Naive thymus-derived CD4-positive, alpha-beta T cell (primary cell): ENCODE data around the gene AIPL1. TPM values are rescaled to one million over a fixed set of nuclear protein-coding genes. Genes with fewer than 3 reads are reported as not detected.

ENCODE experiments used
- ATAC-seq: fragments of 150-1000 bp; cut with Tn5 transposase; 2 replicates; pipeline ENCODE4 v1.10.0; 2021; ENCODE audit warnings: mild to moderate bottlenecking, moderate library complexity
- CTCF ChIA-PET: fragments of 350-600 bp; sonication (Branson Sonifier 250); formaldehyde crosslinking; loops from one replicate; lab custom pipeline; 2021; ENCODE audit warnings: antibody characterized with exemption; lab: Charles Lee
- POLR2A ChIA-PET: fragments of 350-600 bp; sonication (Branson Sonifier 250); formaldehyde crosslinking; loops from one replicate; lab custom pipeline; 2021; ENCODE audit warnings: antibody characterized with exemption, inconsistent platforms; lab: Charles Lee
- DNase-seq, 9 donors: peaks; one replicate each; pipeline versions ENCODE4 v3.0.0 to v3.0.0-alpha.2; 2020 to 2022; ENCODE audit warnings: mixed read lengths in 1 of 9
- H3K27ac ChIP-seq: one replicate; pipeline ENCODE4 v1.7.0; 2013; ENCODE audit warnings: mild to moderate bottlenecking, low read depth, low read length, moderate library complexity
- H3K27me3 ChIP-seq, 2 donors: one replicate each; pipeline ENCODE4 v1.7.0; 2013; ENCODE audit warnings: low read length in 2 of 2, mild to moderate bottlenecking in 2 of 2, moderate library complexity in 2 of 2; ENCODE audit not compliant: control insufficient read depth in 2 of 2, insufficient read depth in 2 of 2
- H3K36me3 ChIP-seq, 3 experiments: 1 replicate in 2 of 3; 2 replicates in 1 of 3; pipeline ENCODE4 v1.7.0; 2013; ENCODE audit warnings: low read length in 3 of 3, mild to moderate bottlenecking in 3 of 3, moderate library complexity in 1 of 3; ENCODE audit not compliant: insufficient read depth in 3 of 3, control insufficient read depth in 2 of 3
- H3K4me1 ChIP-seq, 2 donors: one replicate each; pipeline ENCODE4 v1.7.0; 2013; ENCODE audit warnings: low read length in 2 of 2, mild to moderate bottlenecking in 2 of 2, moderate library complexity in 1 of 2; ENCODE audit not compliant: control insufficient read depth in 2 of 2, insufficient read depth in 2 of 2
- H3K4me3 ChIP-seq: 2 replicates; pipeline ENCODE4 v1.7.0; 2013; ENCODE audit warnings: mild to moderate bottlenecking, low read length
- H3K9me3 ChIP-seq, 3 experiments: 1 replicate in 2 of 3; 2 replicates in 1 of 3; pipeline ENCODE4 v1.7.0; 2013; ENCODE audit warnings: low read length in 3 of 3; ENCODE audit not compliant: control insufficient read depth in 2 of 3
- H3K27ac Mint-ChIP-seq, 9 donors: one replicate each; pipeline ENCODE4 v1.8.0; 2020 to 2022; ENCODE audit warnings: mixed read lengths in 9 of 9, mild to moderate bottlenecking in 8 of 9, moderate library complexity in 5 of 9, inconsistent platforms in 2 of 9
- H3K27me3 Mint-ChIP-seq, 5 donors: one replicate each; pipeline ENCODE4 v1.8.0; 2021 to 2022; ENCODE audit warnings: mixed read lengths in 5 of 5, mild to moderate bottlenecking in 1 of 5
- H3K36me3 Mint-ChIP-seq, 5 donors: one replicate each; pipeline ENCODE4 v1.8.0; 2020 to 2022; ENCODE audit warnings: mixed read lengths in 5 of 5, mild to moderate bottlenecking in 3 of 5, inconsistent platforms in 1 of 5
- H3K4me1 Mint-ChIP-seq, 7 donors: one replicate each; pipeline ENCODE4 v1.8.0; 2020 to 2022; ENCODE audit warnings: mixed read lengths in 7 of 7, mild to moderate bottlenecking in 3 of 7, inconsistent platforms in 1 of 7
- H3K4me3 Mint-ChIP-seq, 10 donors: one replicate each; pipeline ENCODE4 v1.8.0; 2020 to 2022; ENCODE audit warnings: mild to moderate bottlenecking in 10 of 10, mixed read lengths in 10 of 10, moderate library complexity in 6 of 10, inconsistent platforms in 2 of 10
- H3K9me3 Mint-ChIP-seq, 11 donors: one replicate each; pipeline ENCODE4 v1.8.0; 2020 to 2022; ENCODE audit warnings: mixed read lengths in 11 of 11, mild to moderate bottlenecking in 4 of 11, inconsistent platforms in 1 of 11, moderate library complexity in 1 of 11
- intact Hi-C, 2 donors: fragments of 100-400 bp; cut with micrococcal nuclease; formaldehyde crosslinking; loops; one replicate each; pipeline ENCODE4 v1.15.1; 2023
- polyA plus RNA-seq, 2 donors: library from polyadenylated mRNA; unstranded; fragments of 300-500 nt; fragmentation: Illumina TruSeq; gene quantifications; one replicate each; pipeline ENCODE4 v1.2.3, GENCODE V29; 2021
- total RNA-seq, 6 experiments: library from RNA in 5 of 6; stranded (reverse) in 5 of 6; gene quantifications; 1 replicate in 5 of 6; 2 replicates in 1 of 6; pipeline ENCODE4 v1.2.3 and lab custom pipeline; 2021 to 2026

Gene AIPL1
- total and polyA plus RNA-seq, 7 experiments from 2014 or later, result not detected

DNA sequence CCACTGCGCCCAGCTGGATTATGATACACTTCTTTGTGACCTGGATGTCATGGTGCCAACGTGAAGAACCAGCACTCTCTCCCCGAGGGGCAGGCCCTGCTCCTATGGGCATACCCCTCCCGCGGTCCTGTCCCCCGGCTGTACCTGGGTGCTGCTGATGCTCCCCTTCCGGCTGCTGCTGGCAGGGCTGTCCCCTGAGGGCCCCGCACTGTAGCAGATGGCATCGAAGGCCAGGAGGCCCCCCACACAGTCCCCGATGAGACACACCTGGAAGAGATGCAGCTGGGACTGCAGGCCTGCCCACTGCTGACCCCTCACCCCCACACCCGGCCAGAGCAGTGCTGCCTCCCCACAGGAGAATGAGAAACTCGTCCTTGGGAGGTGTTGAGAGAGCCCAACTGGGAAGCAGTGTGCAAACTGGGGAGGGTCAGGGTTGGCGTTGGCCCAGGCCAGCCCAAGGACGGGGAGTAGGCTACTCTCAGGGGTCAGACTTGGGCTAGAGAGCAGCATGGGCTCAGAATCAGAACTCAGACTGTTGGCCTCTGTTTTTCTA is 43.0 kb upstream of the AIPL1 start:
- intact Hi-C loops, result no loop called here

DNA sequence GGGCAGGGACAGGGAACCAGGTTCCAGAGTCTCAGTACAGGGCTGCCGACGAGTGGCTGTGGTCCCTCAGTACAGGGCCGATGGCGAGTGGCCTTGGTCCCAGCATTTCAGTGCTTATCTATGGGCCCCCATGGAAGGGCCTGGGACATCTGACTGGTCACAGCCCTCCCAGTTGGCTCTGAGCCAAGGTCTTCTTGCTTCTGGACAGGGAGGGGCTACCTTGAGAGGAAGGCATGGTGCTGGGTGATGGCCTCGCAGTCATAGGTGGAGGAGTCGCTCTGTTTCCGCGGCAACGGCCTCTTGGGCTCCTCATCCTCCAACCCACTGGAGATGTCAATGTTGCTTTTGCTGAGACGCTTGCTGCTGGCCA is 41.9 kb upstream of the AIPL1 start:
- no peaks in the 10 kb centered on the region for H3K27me3 Mint-ChIP-seq
- H3K27me3 ChIP-seq, result no peaks in the 10 kb centered on the region
- no peak for ATAC-seq
- DNase-seq, result no peak
- H3K36me3 Mint-ChIP-seq, result no peaks in the 10 kb centered on the region
- ChIA-PET POLR2A (no interaction called here), CTCF (no interaction called here)
- H3K36me3 ChIP-seq, result no peaks in the 10 kb centered on the region
- no peak overlapping the region for H3K4me3 ChIP-seq
- H3K9me3 Mint-ChIP-seq, result peaks cover 0 to 1% (median 0%) of the 10 kb centered on the region in 11 donors
- H3K4me1 ChIP-seq, result no peaks in the 10 kb centered on the region
- H3K27ac Mint-ChIP-seq, result no peak overlapping the region
- intact Hi-C loops, result no loop called here
- peaks cover 0 to 5% (median 4%) of the 10 kb centered on the region in 7 donors for H3K4me1 Mint-ChIP-seq
- no peak overlapping the region for H3K27ac ChIP-seq
- H3K9me3 ChIP-seq, result no peaks in the 10 kb centered on the region
- H3K4me3 Mint-ChIP-seq, result no peak overlapping the region

More for the DNA sequence above, 43.0 kb upstream of the AIPL1 start:
- Mint-ChIP-seq H3K4me3 (no peak overlapping the region), H3K27me3 (no peaks in the 10 kb centered on the region), H3K4me1 (peaks cover 0 to 4% (median 3%) of the 10 kb centered on the region in 7 donors), H3K36me3 (no peaks in the 10 kb centered on the region), H3K9me3 (no peaks in the 10 kb centered on the region), H3K27ac (no peak overlapping the region)
- CTCF ChIA-PET, result no interaction called here
- Histone ChIP-seq H3K9me3 (no peaks in the 10 kb centered on the region), H3K36me3 (no peaks in the 10 kb centered on the region), H3K27me3 (no peaks in the 10 kb centered on the region), H3K4me3 (no peak overlapping the region), H3K4me1 (no peaks in the 10 kb centered on the region), H3K27ac (no peak overlapping the region)
- DNase-seq (no peak), ATAC-seq (no peak)
- POLR2A ChIA-PET, result no interaction called here

GRCh38 chr17:6476076-6476809 is 41.3 kb upstream of the AIPL1 start:
- peaks cover 0 to 5% (median 4%) of the 10 kb centered on the region in 7 donors for H3K4me1 Mint-ChIP-seq
- no peaks in the 10 kb centered on the region for H3K4me1 ChIP-seq
- H3K27ac Mint-ChIP-seq, result no peak overlapping the region
- POLR2A ChIA-PET, result no interaction called here
- intact Hi-C loops, result no loop called here
- H3K27me3 Mint-ChIP-seq, result no peaks in the 10 kb centered on the region
- no peaks in the 10 kb centered on the region for H3K27me3 ChIP-seq
- H3K36me3 ChIP-seq, result no peaks in the 10 kb centered on the region
- ATAC-seq (no peak), DNase-seq (no peak)
- CTCF ChIA-PET, result no interaction called here
- H3K9me3 Mint-ChIP-seq, result peaks cover 0 to 1% (median 0%) of the 10 kb centered on the region in 11 donors
- H3K9me3 ChIP-seq, result no peaks in the 10 kb centered on the region
- H3K27ac ChIP-seq, result no peak overlapping the region
- no peaks in the 10 kb centered on the region for H3K36me3 Mint-ChIP-seq
- H3K4me3 ChIP-seq, result no peak overlapping the region
- no peak overlapping the region for H3K4me3 Mint-ChIP-seq

- Histone ChIP-seq H3K9me3 (no peaks in the 10 kb centered on the region), H3K36me3 (no peaks in the 10 kb centered on the region), H3K27me3 (no peaks in the 10 kb centered on the region), H3K4me1 (no peaks in the 10 kb centered on the region), H3K27ac (no peak overlapping the region), H3K4me3 (no peak overlapping the region)
- intact Hi-C loops, result no loop called here
- ATAC-seq, result no peak
- peaks cover 0 to 1% (median 0%) of the 10 kb centered on the region in 11 donors for H3K9me3 Mint-ChIP-seq
- H3K27ac Mint-ChIP-seq, result no peak overlapping the region
- CTCF ChIA-PET, result interaction anchor here (1.0 kb wide), 1 partner anchor 17 kb away, joined by 3 read pairs; no protein-coding TSS in a partner anchor
- peaks cover 0 to 5% (median 4%) of the 10 kb centered on the region in 7 donors for H3K4me1 Mint-ChIP-seq
- H3K36me3 Mint-ChIP-seq, result no peaks in the 10 kb centered on the region
- no peak overlapping the region for H3K4me3 Mint-ChIP-seq
- DNase-seq, result no peak
- no peaks in the 10 kb centered on the region for H3K27me3 Mint-ChIP-seq
- POLR2A ChIA-PET, result no interaction called here
These were observed 40.5 kb upstream of the AIPL1 start for GRCh38 chr17:6475411-6475810.

- H3K4me3 ChIP-seq, result no peak overlapping the region
- ATAC-seq (no peak), DNase-seq (no peak)
- no peak overlapping the region for H3K27ac ChIP-seq
- ChIA-PET CTCF (interaction anchor here (1.0 kb wide), 1 partner anchor 17 kb away, joined by 3 read pairs; no protein-coding TSS in a partner anchor), POLR2A (no interaction called here)
- no peaks in the 10 kb centered on the region for H3K27me3 Mint-ChIP-seq
- no peak overlapping the region for H3K27ac Mint-ChIP-seq
- no peaks in the 10 kb centered on the region for H3K9me3 ChIP-seq
- no peaks in the 10 kb centered on the region for H3K27me3 ChIP-seq
- H3K36me3 ChIP-seq, result no peaks in the 10 kb centered on the region
- H3K4me1 ChIP-seq, result no peaks in the 10 kb centered on the region
- peaks cover 0 to 5% (median 4%) of the 10 kb centered on the region in 7 donors for H3K4me1 Mint-ChIP-seq
- no peaks in the 10 kb centered on the region for H3K36me3 Mint-ChIP-seq
- intact Hi-C loops, result no loop called here
- peaks cover 0 to 1% (median 0%) of the 10 kb centered on the region in 11 donors for H3K9me3 Mint-ChIP-seq
- H3K4me3 Mint-ChIP-seq, result no peak overlapping the region
These were observed 40.0 kb upstream of the AIPL1 start for GRCh38 chr17:6474906-6475305.

- no peak overlapping the region for H3K27ac Mint-ChIP-seq
- H3K4me3 ChIP-seq, result no peak overlapping the region
- CTCF ChIA-PET, result interaction anchor here (1.0 to 1.4 kb wide), 2 partner anchors 18 to 21 kb away, joined by 3 to 5 read pairs; no protein-coding TSS in a partner anchor
These were observed 39.5 kb upstream of the AIPL1 start for GRCh38 chr17:6474376-6474775.

More at GRCh38 chr17:6474376-6474775, 39.5 kb upstream of the AIPL1 start:
- no peaks in the 10 kb centered on the region for H3K36me3 Mint-ChIP-seq
- H3K4me1 Mint-ChIP-seq, result peaks cover 1 to 5% (median 4%) of the 10 kb centered on the region in 7 donors
- peaks cover 0 to 3% (median 0%) of the 10 kb centered on the region in 5 donors for H3K27me3 Mint-ChIP-seq
- no peak overlapping the region for H3K4me3 Mint-ChIP-seq
- H3K27ac ChIP-seq, result no peak overlapping the region
- ATAC-seq (no peak), DNase-seq (no peak)
- no peaks in the 10 kb centered on the region for H3K4me1 ChIP-seq
- intact Hi-C loops, result no loop called here
- no peaks in the 10 kb centered on the region for H3K36me3 ChIP-seq
- peaks cover 0 to 1% (median 0%) of the 10 kb centered on the region in 11 donors for H3K9me3 Mint-ChIP-seq
- POLR2A ChIA-PET, result no interaction called here
- H3K27me3 ChIP-seq, result no peaks in the 10 kb centered on the region
- H3K9me3 ChIP-seq, result no peaks in the 10 kb centered on the region
